CD4-positive, CD25-positive, alpha-beta regulatory T cell (primary cell): ENCODE results near the gene ATRAID. TPM values are rescaled to one million over a fixed set of nuclear protein-coding genes. Genes with fewer than 3 reads are reported as not detected.
A peak's percentile ranks its signal among the peaks of the same experiment; 100 is the strongest.

ENCODE experiments used
- ATAC-seq, 2 donors: fragments of 150-1000 bp; cut with Tn5 transposase; one replicate each; pipeline ENCODE4 v1.10.0; 2021; ENCODE audit warnings: low read depth in 2 of 2, moderate number of reproducible peaks in 2 of 2, moderate library complexity in 1 of 2
- DNase-seq, 3 donors: peaks; one replicate each; pipeline versions ENCODE4 v3.0.0 to v3.0.0-alpha.2; 2012 to 2022; ENCODE audit warnings: mixed read lengths in 1 of 3
- H3K27ac ChIP-seq: one replicate; pipeline ENCODE4 v1.7.0; 2013; ENCODE audit warnings: mild to moderate bottlenecking, low read length; ENCODE audit not compliant: insufficient read depth, poor library complexity, severe bottlenecking
- H3K27me3 ChIP-seq: one replicate; pipeline ENCODE4 v1.7.0; 2013; ENCODE audit warnings: low read length; ENCODE audit not compliant: control insufficient read depth, insufficient read depth
- H3K36me3 ChIP-seq: one replicate; pipeline ENCODE4 v1.7.0; 2013; ENCODE audit warnings: mild to moderate bottlenecking, low read length, moderate library complexity; ENCODE audit not compliant: control insufficient read depth, insufficient read depth
- H3K4me1 ChIP-seq: 2 replicates; pipeline ENCODE4 v1.7.0; 2013; ENCODE audit warnings: mild to moderate bottlenecking, low read length; ENCODE audit not compliant: insufficient read depth, control insufficient read depth, poor library complexity, severe bottlenecking
- H3K4me3 ChIP-seq: one replicate; pipeline ENCODE4 v1.7.0; 2013; ENCODE audit warnings: low read depth, mild to moderate bottlenecking, low read length, moderate library complexity
- H3K9me3 ChIP-seq, 2 experiments: 1 replicate in 1 of 2; 2 replicates in 1 of 2; pipeline ENCODE4 v1.7.0; 2013; ENCODE audit warnings: low read length in 2 of 2, mild to moderate bottlenecking in 1 of 2, moderate library complexity in 1 of 2; ENCODE audit not compliant: control insufficient read depth in 2 of 2
- H3K27ac Mint-ChIP-seq, 3 donors: one replicate each; pipeline ENCODE4 v1.8.0; 2020 to 2022; ENCODE audit warnings: mild to moderate bottlenecking in 3 of 3, mixed read lengths in 3 of 3, moderate library complexity in 2 of 3
- H3K27me3 Mint-ChIP-seq: one replicate; pipeline ENCODE4 v1.8.0; 2022; ENCODE audit warnings: mild to moderate bottlenecking, mixed read lengths
- H3K36me3 Mint-ChIP-seq: one replicate; pipeline ENCODE4 v1.8.0; 2020; ENCODE audit warnings: mixed read lengths
- H3K4me1 Mint-ChIP-seq, 4 donors: one replicate each; pipeline ENCODE4 v1.8.0; 2020 to 2022; ENCODE audit warnings: mixed read lengths in 4 of 4, mild to moderate bottlenecking in 1 of 4
- H3K4me3 Mint-ChIP-seq, 4 donors: one replicate each; pipeline ENCODE4 v1.8.0; 2020 to 2022; ENCODE audit warnings: mild to moderate bottlenecking in 4 of 4, mixed read lengths in 4 of 4, moderate library complexity in 3 of 4
- H3K9me3 Mint-ChIP-seq, 7 donors: one replicate each; pipeline ENCODE4 v1.8.0; 2020 to 2022; ENCODE audit warnings: mixed read lengths in 7 of 7, mild to moderate bottlenecking in 3 of 7, moderate library complexity in 2 of 7
- polyA plus RNA-seq, 4 donors: library from polyadenylated mRNA; unstranded; fragments of 300-500 nt; fragmentation: Illumina TruSeq; gene quantifications; one replicate each; pipeline ENCODE4 v1.2.3, GENCODE V29; 2021
- total RNA-seq: library from RNA; stranded (reverse); gene quantifications from one replicate; pipeline ENCODE4 v1.2.3, GENCODE V29; 2022

The ATRAID gene
- total and polyA plus RNA-seq, 5 donors from 2014 or later = 77.3 to 375 (median 356) TPM

GRCh38 chr2:27225526-27225925 is 13.7 kb downstream of the ATRAID start:
- Histone ChIP-seq H3K27ac (no peak overlapping the region), H3K36me3 (peaks cover 66% of the 10 kb centered on the region), H3K9me3 (no peaks in the 10 kb centered on the region), H3K4me1 (no peaks in the 10 kb centered on the region), H3K4me3 (no peak overlapping the region), H3K27me3 (no peaks in the 10 kb centered on the region)
- DNase-seq (no peak), ATAC-seq (no peak)
- no peaks in the 10 kb centered on the region for H3K27me3 Mint-ChIP-seq
- H3K27ac Mint-ChIP-seq = no peak overlapping the region
- H3K36me3 Mint-ChIP-seq = peaks cover 53% of the 10 kb centered on the region
- peaks cover 0 to 5% (median 2%) of the 10 kb centered on the region in 4 donors for H3K4me1 Mint-ChIP-seq
- no peaks in the 10 kb centered on the region for H3K9me3 Mint-ChIP-seq
- no peak overlapping the region for H3K4me3 Mint-ChIP-seq

- Histone ChIP-seq H3K4me1 (no peaks in the 10 kb centered on the region), H3K36me3 (peaks cover 72% of the 10 kb centered on the region), H3K9me3 (no peaks in the 10 kb centered on the region), H3K27me3 (no peaks in the 10 kb centered on the region), H3K27ac (no peak overlapping the region), H3K4me3 (no peak overlapping the region)
- ATAC-seq (no peak), DNase-seq (no peak)
- peaks cover 0 to 2% (median 0%) of the 10 kb centered on the region in 4 donors for H3K4me1 Mint-ChIP-seq
- no peaks in the 10 kb centered on the region for H3K27me3 Mint-ChIP-seq
- H3K36me3 Mint-ChIP-seq = peaks cover 53% of the 10 kb centered on the region
- no peak overlapping the region for H3K4me3 Mint-ChIP-seq
- no peaks in the 10 kb centered on the region for H3K9me3 Mint-ChIP-seq
- H3K27ac Mint-ChIP-seq = no peak overlapping the region
Measured at GRCh38 chr2:27227501-27227900, 15.7 kb downstream of the ATRAID start.

GRCh38 chr2:27231921-27232320 is 20.1 kb downstream of the ATRAID start:
- no peaks in the 10 kb centered on the region for H3K9me3 Mint-ChIP-seq
- no peak overlapping the region for H3K4me3 Mint-ChIP-seq
- H3K36me3 Mint-ChIP-seq = peaks cover 58% of the 10 kb centered on the region
- no peaks in the 10 kb centered on the region for H3K4me1 ChIP-seq
- no peak for ATAC-seq
- H3K4me1 Mint-ChIP-seq = no peaks in the 10 kb centered on the region
- peaks cover 79% of the 10 kb centered on the region for H3K36me3 ChIP-seq
- no peaks in the 10 kb centered on the region for H3K9me3 ChIP-seq
- H3K27ac Mint-ChIP-seq = no peak overlapping the region
- H3K27me3 ChIP-seq = no peaks in the 10 kb centered on the region
- H3K27me3 Mint-ChIP-seq = no peaks in the 10 kb centered on the region
- no peak overlapping the region for H3K27ac ChIP-seq
- no peak overlapping the region for H3K4me3 ChIP-seq
- DNase-seq = no peak

GRCh38 chr2:27233341-27233740 is 21.5 kb downstream of the ATRAID start:
- Histone ChIP-seq H3K9me3 (no peaks in the 10 kb centered on the region), H3K27ac (no peak overlapping the region), H3K4me1 (no peaks in the 10 kb centered on the region), H3K4me3 (no peak overlapping the region), H3K27me3 (no peaks in the 10 kb centered on the region), H3K36me3 (peaks cover 79% of the 10 kb centered on the region)
- Mint-ChIP-seq H3K4me1 (no peaks in the 10 kb centered on the region), H3K4me3 (no peak overlapping the region), H3K27me3 (no peaks in the 10 kb centered on the region), H3K27ac (no peak overlapping the region), H3K9me3 (no peaks in the 10 kb centered on the region), H3K36me3 (peaks cover 56% of the 10 kb centered on the region)
- ATAC-seq (peak in 1 of 2 donors; percentile 12), DNase-seq (no peak)

- H3K27ac Mint-ChIP-seq = no peak overlapping the region
- H3K36me3 ChIP-seq = peaks cover 95% of the 10 kb centered on the region
- ATAC-seq (no peak), DNase-seq (no peak)
- H3K36me3 Mint-ChIP-seq = peaks cover 70% of the 10 kb centered on the region
- no peaks in the 10 kb centered on the region for H3K27me3 Mint-ChIP-seq
- H3K4me3 Mint-ChIP-seq = no peak overlapping the region
- H3K27ac ChIP-seq = no peak overlapping the region
- H3K4me1 Mint-ChIP-seq = no peaks in the 10 kb centered on the region
- H3K9me3 ChIP-seq = no peaks in the 10 kb centered on the region
- no peaks in the 10 kb centered on the region for H3K4me1 ChIP-seq
- H3K9me3 Mint-ChIP-seq = no peaks in the 10 kb centered on the region
- H3K4me3 ChIP-seq = no peak overlapping the region
- no peaks in the 10 kb centered on the region for H3K27me3 ChIP-seq
Measured at GRCh38 chr2:27236136-27236535, 24.3 kb downstream of the ATRAID start.

- H3K27ac ChIP-seq = no peak overlapping the region
- ATAC-seq (no peak), DNase-seq (no peak)
- no peak overlapping the region for H3K4me3 ChIP-seq
- H3K27me3 ChIP-seq = no peaks in the 10 kb centered on the region
- Mint-ChIP-seq H3K27ac (no peak overlapping the region), H3K4me1 (no peaks in the 10 kb centered on the region), H3K27me3 (no peaks in the 10 kb centered on the region), H3K4me3 (no peak overlapping the region), H3K36me3 (peaks cover 66% of the 10 kb centered on the region), H3K9me3 (no peaks in the 10 kb centered on the region)
- H3K36me3 ChIP-seq = peaks cover 93% of the 10 kb centered on the region
- H3K9me3 ChIP-seq = no peaks in the 10 kb centered on the region
- H3K4me1 ChIP-seq = no peaks in the 10 kb centered on the region
Measured at GRCh38 chr2:27236626-27237025, 24.8 kb downstream of the ATRAID start.

- Mint-ChIP-seq H3K9me3 (no peaks in the 10 kb centered on the region), H3K27me3 (no peaks in the 10 kb centered on the region), H3K4me3 (no peak overlapping the region), H3K36me3 (peaks cover 59% of the 10 kb centered on the region), H3K4me1 (peaks cover 0 to 2% (median 0%) of the 10 kb centered on the region in 4 donors), H3K27ac (no peak overlapping the region)
- ATAC-seq = no peak
- peaks cover 91% of the 10 kb centered on the region for H3K36me3 ChIP-seq
- H3K4me1 ChIP-seq = peaks cover 3% of the 10 kb centered on the region
- no peak for DNase-seq
- H3K9me3 ChIP-seq = no peaks in the 10 kb centered on the region
- H3K27ac ChIP-seq = no peak overlapping the region
- no peaks in the 10 kb centered on the region for H3K27me3 ChIP-seq
- no peak overlapping the region for H3K4me3 ChIP-seq
Measured at GRCh38 chr2:27237341-27237945, 25.6 kb downstream of the ATRAID start.

- peaks cover 46% of the 10 kb centered on the region for H3K36me3 Mint-ChIP-seq
- no peaks in the 10 kb centered on the region for H3K9me3 Mint-ChIP-seq
- no peak for ATAC-seq
Measured at GRCh38 chr2:27238976-27239375, 27.1 kb downstream of the ATRAID start.

More at GRCh38 chr2:27238976-27239375, 27.1 kb downstream of the ATRAID start:
- H3K27me3 ChIP-seq = no peaks in the 10 kb centered on the region
- no peak overlapping the region for H3K27ac ChIP-seq
- H3K27ac Mint-ChIP-seq = no peak overlapping the region
- peaks cover 88% of the 10 kb centered on the region for H3K36me3 ChIP-seq
- no peak for DNase-seq
- H3K4me3 Mint-ChIP-seq = no peak overlapping the region
- peaks cover 3% of the 10 kb centered on the region for H3K4me1 ChIP-seq
- no peak overlapping the region for H3K4me3 ChIP-seq
- H3K9me3 ChIP-seq = no peaks in the 10 kb centered on the region
- H3K27me3 Mint-ChIP-seq = no peaks in the 10 kb centered on the region
- H3K4me1 Mint-ChIP-seq = peaks cover 0 to 2% (median 0%) of the 10 kb centered on the region in 4 donors
